HFFc6 (cell line): ENCODE measurements around the gene ADD3. TPM values are rescaled to one million over a fixed set of nuclear protein-coding genes. Genes with fewer than 3 reads are reported as not detected.
A peak's percentile ranks its signal among the peaks of the same experiment; 100 is the strongest.
"Not testable (repeated sequence)": the region's sequence is repeated elsewhere in the genome, so short reads cannot be mapped to it uniquely, and the experiment has no call there.

Source experiments
- DNase-seq: peaks from one replicate; pipeline ENCODE4 v3.0.0-alpha.2; 2018
- H3K27ac Mint-ChIP-seq: 2 replicates; pipeline ENCODE4 v1.8.0; 2020; ENCODE audit warnings: mild to moderate bottlenecking, mixed read lengths
- H3K27me3 Mint-ChIP-seq: 2 replicates; pipeline ENCODE4 v1.8.0; 2021; ENCODE audit warnings: mild to moderate bottlenecking, moderate library complexity, mixed read lengths; ENCODE audit not compliant: insufficient read depth
- H3K36me3 Mint-ChIP-seq: 2 replicates; pipeline ENCODE4 v1.8.0; 2021; ENCODE audit warnings: low read depth, mixed read lengths
- H3K4me1 Mint-ChIP-seq: 2 replicates; pipeline ENCODE4 v1.8.0; 2020; ENCODE audit warnings: low read depth, mixed read lengths
- H3K4me3 Mint-ChIP-seq: 2 replicates; pipeline ENCODE4 v1.8.0; 2020; ENCODE audit warnings: mild to moderate bottlenecking, moderate library complexity, mixed read lengths
- H3K9me3 Mint-ChIP-seq: 2 replicates; pipeline ENCODE4 v1.8.0; 2020; ENCODE audit warnings: mild to moderate bottlenecking, mixed read lengths
- CTCF ChIP-seq: fragments of 200-600 bp; sonication (generic); IDR thresholded peaks from 2 replicates; pipeline ENCODE4 v1.5.0; 2021; ENCODE audit warnings: antibody characterized with exemption, mild to moderate bottlenecking
- total RNA-seq, 6 experiments: library from RNA; stranded (reverse); fragmentation: NEBNext Ultra II Directional; extraction: Animal tissue kit (Norgen Biotek cat#: 25700); gene quantifications; 2 replicates in 1 of 6; 3 replicates in 5 of 6; pipeline ENCODE4 v1.2.3, GENCODE V29; 2021

Gene ADD3
- total RNA-seq, 6 experiments from 2014 or later: 46.4 to 57.4 (median 51.5) TPM

GRCh38 chr10:110042891-110043290, 35.1 kb downstream of the ADD3 start:
- Mint-ChIP-seq H3K9me3 (peaks cover under 1% of the 10 kb centered on the region; the same call in 1 of the 2 replicates), H3K27ac (no peak overlapping the region), H3K4me3 (no peak overlapping the region), H3K36me3 (peaks cover under 1% of the 10 kb centered on the region; the same call in 1 of the 2 replicates), H3K4me1 (peaks cover 54% of the 10 kb centered on the region), H3K27me3 (no peaks in the 10 kb centered on the region)
- DNase-seq: no peak
- TF ChIP-seq CTCF: no peak

GRCh38 chr10:110044681-110045080, 36.9 kb downstream of the ADD3 start:
- Mint-ChIP-seq H3K27ac (peak overlapping the region; percentile 16; the same call in 1 of the 2 replicates), H3K9me3 (peaks cover 16% of the 10 kb centered on the region)

GRCh38 chr10:110045772-110046171, 38.0 kb downstream of the ADD3 start:
- Mint-ChIP-seq H3K27ac (no peak overlapping the region), H3K9me3 (peaks cover 16% of the 10 kb centered on the region), H3K36me3 (peaks cover 23% of the 10 kb centered on the region), H3K4me3 (no peak overlapping the region), H3K4me1 (peaks cover 49% of the 10 kb centered on the region), H3K27me3 (no peaks in the 10 kb centered on the region; the same call in 1 of the 2 replicates)
- no peak for TF ChIP-seq CTCF
- DNase-seq: no peak

More at GRCh38 chr10:110044681-110045080, 36.9 kb downstream of the ADD3 start:
- Mint-ChIP-seq H3K27me3 (no peaks in the 10 kb centered on the region; the same call in 1 of the 2 replicates), H3K36me3 (peaks cover 16% of the 10 kb centered on the region), H3K4me3 (peak overlapping the region; percentile 6; the same call in 1 of the 2 replicates), H3K4me1 (peaks cover 54% of the 10 kb centered on the region)
- DNase-seq: peak; percentile 9
- no peak for TF ChIP-seq CTCF

GRCh38 chr10:110048145-110048544, 40.4 kb downstream of the ADD3 start:
- H3K36me3 Mint-ChIP-seq: peaks cover 26% of the 10 kb centered on the region
- H3K4me3 Mint-ChIP-seq, H3K27ac Mint-ChIP-seq, H3K27me3 Mint-ChIP-seq, DNase-seq: not testable (repeated sequence)
- peaks cover 16% of the 10 kb centered on the region for H3K9me3 Mint-ChIP-seq
- peaks cover 36% of the 10 kb centered on the region for H3K4me1 Mint-ChIP-seq

- Mint-ChIP-seq H3K36me3 (peaks cover 26% of the 10 kb centered on the region), H3K27me3 (no peaks in the 10 kb centered on the region; the same call in 1 of the 2 replicates), H3K4me3 (no peak overlapping the region), H3K27ac (no peak overlapping the region), H3K4me1 (peaks cover 36% of the 10 kb centered on the region), H3K9me3 (peaks cover 16% of the 10 kb centered on the region)
- no peak for DNase-seq
- no peak for TF ChIP-seq CTCF
These were observed 41.0 kb downstream of the ADD3 start for GRCh38 chr10:110048781-110049180.

- H3K27me3 Mint-ChIP-seq, H3K4me3 Mint-ChIP-seq, DNase-seq, H3K27ac Mint-ChIP-seq: not testable (repeated sequence)
- Mint-ChIP-seq H3K4me1 (peaks cover 30% of the 10 kb centered on the region), H3K9me3 (peaks cover 16% of the 10 kb centered on the region), H3K36me3 (peaks cover 26% of the 10 kb centered on the region)
These were observed 42.3 kb downstream of the ADD3 start for GRCh38 chr10:110049889-110050591.
